GM19463 (cell line): ENCODE data around the gene MAL.

Source experiments
- ATAC-seq: cut with Tn5 transposase; IDR thresholded peaks from one replicate; pipeline ENCODE4 v1.9.1; 2021; ENCODE audit warnings: mild to moderate bottlenecking, moderate library complexity; ENCODE audit not compliant: unreplicated experiment

MAL gene

GRCh38 chr2:95025406-95026319, at the start of gene MAL:
Gene MAL, plus strand, starts transcription at chr2:95025708. Its CDS starts 85 bp downstream, at chr2:95025793.
- ATAC-seq: peak; percentile 45

GRCh38 chr2:94977826-94978225, 47.7 kb upstream of the MAL start:
- no peak for ATAC-seq

DNA sequence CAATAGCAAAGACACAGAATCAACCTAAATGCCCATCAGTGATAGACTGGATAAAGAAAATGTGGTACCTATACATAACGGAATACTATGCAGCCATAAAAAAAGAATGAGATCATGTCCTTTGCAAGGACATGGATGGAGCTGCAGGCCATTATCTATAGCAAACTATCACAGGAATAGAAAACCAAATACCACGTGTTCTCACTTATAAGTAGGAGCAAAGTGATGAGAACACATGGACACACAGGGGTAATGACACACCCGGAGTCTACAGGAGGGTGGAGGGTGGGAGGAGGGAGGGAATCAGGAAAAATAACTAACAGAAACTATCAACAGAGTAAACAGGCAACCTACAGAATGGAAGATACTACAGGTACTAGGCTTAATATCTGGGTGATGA, 46.6 kb upstream of the MAL start:
- ATAC-seq: no peak

GRCh38 chr2:94979406-94980375, 45.8 kb upstream of the MAL start:
- no peak for ATAC-seq

GRCh38 chr2:94980406-94980805, 45.1 kb upstream of the MAL start:
- ATAC-seq: no peak

- no peak for ATAC-seq
Measured at GRCh38 chr2:94982156-94982555, 43.4 kb upstream of the MAL start.

- no peak for ATAC-seq
Measured at GRCh38 chr2:94982675-94983074, 42.8 kb upstream of the MAL start.

DNA sequence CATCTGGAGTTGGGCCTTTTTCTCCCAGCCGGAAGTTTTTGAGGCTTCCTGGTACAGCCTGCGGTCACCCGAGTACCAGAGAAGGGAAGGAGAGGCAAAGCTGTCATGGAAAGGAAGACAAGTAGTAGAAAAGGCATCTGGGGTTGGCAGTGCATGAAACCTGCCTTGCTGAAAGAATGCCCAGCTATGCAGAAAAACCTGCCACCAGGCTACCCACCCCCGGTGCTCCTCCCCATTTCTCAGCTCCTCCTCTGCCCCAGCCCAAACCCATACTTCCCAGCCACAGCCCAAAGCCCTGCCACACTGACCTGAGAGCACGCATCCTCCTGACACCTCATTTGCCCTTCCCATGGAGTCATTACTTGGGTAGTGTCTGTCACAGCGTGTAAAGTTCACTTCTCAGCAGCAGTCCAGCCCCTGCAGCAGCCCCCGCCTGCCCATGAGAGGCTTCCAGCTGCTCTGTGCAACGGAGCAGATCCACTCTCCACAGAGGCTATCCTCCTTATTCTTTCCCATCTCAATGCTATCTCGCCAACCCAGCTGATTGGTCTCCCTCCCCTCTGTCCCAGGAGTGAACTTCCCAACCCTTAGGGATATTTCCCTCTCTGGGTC, 40.4 kb upstream of the MAL start:
- no peak for ATAC-seq

DNA sequence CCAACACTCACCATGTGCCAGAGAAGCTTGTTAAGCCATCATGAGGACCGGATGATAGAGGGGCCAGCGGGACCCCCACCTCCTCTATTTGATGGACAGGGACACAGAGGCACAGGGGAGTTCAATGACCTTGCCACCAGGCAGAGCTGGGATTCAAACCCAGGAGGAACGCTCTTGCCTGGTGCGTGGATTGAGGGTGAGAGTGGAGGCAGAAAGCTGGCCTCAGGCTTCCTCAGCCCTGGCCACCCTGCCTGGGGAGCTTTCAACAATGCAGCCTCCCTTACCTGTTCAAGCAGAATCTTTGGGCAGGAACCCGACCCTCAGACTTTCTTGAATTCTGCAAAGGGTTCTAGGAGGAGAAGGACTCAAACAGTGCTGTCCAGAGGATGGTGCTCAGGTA, 39.9 kb upstream of the MAL start:
- no peak for ATAC-seq

DNA sequence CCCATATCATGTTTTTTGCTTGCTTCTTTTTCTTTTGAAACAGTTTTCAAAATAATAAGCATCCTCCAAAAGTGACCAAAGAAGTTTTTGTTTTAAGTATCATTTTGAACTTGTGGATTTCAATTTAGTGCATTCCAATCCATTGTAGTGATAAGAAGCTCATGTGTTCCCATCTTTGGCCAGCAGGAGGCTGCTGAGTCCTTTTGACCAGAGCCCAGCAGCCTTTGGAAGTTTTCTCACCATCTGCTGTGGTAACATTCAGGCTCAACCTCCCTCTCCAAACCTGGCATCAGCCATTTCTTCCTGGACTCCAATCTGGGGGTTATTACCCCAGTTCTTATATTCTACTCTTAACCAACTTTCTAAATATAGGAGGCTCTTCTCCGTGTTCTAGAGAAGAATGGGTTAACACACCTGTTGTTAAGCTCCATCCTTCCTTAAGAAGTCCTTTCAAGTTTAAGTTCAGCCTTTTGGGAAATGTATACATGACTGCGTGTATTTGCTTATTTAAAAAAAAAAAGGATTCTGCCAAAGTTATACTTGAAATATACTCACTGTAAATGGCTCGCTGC, 39.0 kb upstream of the MAL start:
- ATAC-seq: peak; percentile 87

DNA sequence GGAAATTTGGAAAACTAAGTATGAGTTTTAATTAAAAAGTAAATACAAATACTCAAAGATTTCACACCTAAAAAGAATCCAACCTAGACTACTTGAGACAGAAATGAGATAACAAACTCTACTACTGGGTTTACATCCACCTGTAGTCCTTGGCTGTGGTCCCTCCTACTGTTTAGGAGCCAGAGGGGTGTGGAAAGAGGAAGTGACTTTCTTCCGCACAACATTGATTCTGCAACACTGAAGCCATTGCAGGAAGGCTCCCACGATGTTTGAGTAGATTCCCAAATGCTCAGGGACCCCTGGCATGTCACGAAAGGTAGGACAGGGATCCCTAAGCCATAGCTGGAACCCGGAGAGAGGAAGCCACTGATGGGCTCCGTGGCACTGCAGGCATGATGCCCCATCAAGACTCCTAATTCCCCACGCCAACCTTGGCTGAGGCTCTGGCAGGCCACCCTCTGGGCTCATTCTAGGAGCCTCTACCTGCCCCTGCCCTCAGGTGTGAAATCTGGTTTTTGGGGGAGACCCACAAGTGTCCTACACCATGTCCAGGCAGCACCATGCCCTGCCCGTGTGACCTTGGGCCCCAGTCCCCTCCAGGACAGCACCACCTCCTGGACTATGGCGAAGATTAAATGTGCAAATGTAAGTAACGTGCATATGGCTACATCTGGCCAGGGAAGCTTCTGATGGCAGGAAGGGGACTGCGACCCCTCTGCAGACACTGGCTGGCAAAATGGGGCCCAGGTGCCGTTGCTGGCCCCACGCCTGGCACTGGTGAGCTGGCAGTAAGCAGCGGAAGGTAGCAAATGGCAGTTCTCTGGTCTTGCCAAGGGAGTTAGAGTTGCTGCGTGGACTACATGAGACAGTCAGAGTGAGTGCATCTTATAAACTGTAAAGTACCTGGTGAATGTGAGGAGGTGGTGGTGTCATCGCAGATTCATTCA, 38.2 kb upstream of the MAL start:
- no peak for ATAC-seq

GRCh38 chr2:94990956-94991355, 34.6 kb upstream of the MAL start:
- ATAC-seq: no peak

- no peak for ATAC-seq
Measured at GRCh38 chr2:94992360-94992759, 33.1 kb upstream of the MAL start.

GRCh38 chr2:94993176-94994062, 32.1 kb upstream of the MAL start:
- no peak for ATAC-seq

DNA sequence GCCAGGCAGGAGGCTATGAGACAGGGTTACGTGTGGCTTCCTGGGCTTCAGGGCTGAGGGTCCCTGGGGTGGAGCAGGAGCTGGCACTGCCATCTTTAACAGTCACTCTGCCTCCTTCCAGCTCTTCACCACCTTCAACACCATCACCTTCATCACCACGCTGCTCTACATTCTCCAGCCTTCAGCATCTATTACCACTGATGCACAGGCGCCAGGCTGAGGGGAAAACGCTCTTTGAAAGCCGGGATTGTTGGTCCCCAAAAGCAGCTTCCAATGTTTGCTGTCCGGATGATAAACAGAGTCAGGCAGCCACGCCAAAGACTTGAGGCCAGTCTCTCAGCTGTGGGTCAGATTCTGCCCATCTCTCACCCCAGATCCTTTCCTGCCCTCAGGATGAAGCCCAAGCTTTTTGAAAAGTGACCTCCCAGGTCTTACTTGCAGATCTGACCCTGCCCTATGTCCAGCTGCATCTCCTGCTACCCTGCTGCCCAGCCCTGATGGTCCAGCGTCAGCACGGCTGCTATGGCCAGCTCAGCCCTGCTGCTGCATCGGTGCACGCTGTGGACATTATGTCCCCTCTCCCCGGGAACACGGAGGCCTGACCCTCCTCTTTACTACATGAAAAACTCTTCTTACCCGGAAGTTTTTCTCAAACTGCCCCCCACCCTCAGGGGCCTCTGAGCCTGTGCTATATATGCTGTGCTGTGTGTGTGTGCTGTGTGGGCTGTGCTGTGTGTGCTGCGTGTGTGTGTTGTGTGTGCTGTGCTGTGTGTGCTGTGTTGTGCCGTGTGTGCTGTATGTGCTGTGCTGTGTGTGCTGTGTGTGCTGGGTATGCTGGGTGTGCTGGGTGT, 31.2 kb upstream of the MAL start:
- ATAC-seq: no peak

- no peak for ATAC-seq
Measured at GRCh38 chr2:94994914-94995552, 30.5 kb upstream of the MAL start.

DNA sequence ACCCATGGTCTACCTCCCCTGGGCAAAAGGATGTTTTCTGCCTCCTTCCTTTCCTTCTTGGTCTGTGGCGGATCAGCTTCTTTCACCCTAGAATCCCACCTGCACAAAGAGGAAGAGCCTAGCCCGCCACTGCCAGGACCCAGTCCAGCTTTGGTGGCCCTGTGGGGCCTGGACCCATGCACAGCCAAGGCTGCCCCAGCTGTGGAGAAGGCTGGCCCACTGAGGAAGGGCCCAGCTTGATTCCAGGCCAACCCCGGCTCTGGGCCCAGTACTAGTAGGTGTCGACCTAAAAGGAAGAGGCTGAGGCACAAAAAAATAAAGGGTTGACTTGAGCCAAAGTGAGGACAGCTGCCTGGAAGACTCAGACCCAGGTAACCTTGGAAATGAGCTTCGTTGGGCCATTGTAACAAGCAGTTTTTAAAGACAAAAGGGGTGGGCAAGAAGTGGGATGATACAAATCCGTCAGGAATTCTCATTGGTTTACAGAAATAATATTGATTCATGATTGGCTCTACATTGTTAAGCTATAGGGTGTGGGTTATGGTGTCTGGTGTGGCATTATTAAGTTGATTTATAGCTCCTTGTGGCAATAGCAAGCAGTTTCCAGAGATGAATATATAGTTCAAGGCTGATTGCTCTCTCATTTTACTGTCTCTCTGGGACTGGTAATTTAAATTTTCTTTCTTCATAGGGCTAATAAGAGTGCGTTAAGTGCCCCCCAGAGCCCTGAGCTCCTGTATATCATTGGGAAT, 29.8 kb upstream of the MAL start:
- ATAC-seq: no peak
